ENCODE measurements around the gene SERPINA7.

GRCh38 chrX:106069048-106069447 is 30.5 kb upstream of the SERPINA7 start:
- TF ChIP-seq, protein P1, sequence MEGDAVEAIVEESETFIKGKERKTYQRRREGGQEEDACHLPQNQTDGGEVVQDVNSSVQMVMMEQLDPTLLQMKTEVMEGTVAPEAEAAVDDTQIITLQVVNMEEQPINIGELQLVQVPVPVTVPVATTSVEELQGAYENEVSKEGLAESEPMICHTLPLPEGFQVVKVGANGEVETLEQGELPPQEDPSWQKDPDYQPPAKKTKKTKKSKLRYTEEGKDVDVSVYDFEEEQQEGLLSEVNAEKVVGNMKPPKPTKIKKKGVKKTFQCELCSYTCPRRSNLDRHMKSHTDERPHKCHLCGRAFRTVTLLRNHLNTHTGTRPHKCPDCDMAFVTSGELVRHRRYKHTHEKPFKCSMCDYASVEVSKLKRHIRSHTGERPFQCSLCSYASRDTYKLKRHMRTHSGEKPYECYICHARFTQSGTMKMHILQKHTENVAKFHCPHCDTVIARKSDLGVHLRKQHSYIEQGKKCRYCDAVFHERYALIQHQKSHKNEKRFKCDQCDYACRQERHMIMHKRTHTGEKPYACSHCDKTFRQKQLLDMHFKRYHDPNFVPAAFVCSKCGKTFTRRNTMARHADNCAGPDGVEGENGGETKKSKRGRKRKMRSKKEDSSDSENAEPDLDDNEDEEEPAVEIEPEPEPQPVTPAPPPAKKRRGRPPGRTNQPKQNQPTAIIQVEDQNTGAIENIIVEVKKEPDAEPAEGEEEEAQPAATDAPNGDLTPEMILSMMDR (conservative IDR thresholded peaks at IDR 0.05; ENCODE audit: low read depth, low read length) = no peak
- TF ChIP-seq EZH2 (IDR thresholded peaks at IDR 0.05; ENCODE audit: low read length, unreplicated experiment) = no peak
